Ishikawa (cell line): ENCODE results near the gene SERTAD2.

Experiments used
- CEBPB ChIP-seq: IDR thresholded peaks from 2 replicates; pipeline ENCODE4 v1.6.1; 2012
- EGR1 ChIP-seq: IDR thresholded peaks from 2 replicates; pipeline ENCODE4 v1.6.1; 2012
- EP300 ChIP-seq: IDR thresholded peaks from 2 replicates; pipeline ENCODE4 v1.6.1; 2012; ENCODE audit warnings: borderline replicate concordance
- MAX ChIP-seq: IDR thresholded peaks from 2 replicates; pipeline ENCODE4 v1.6.1; 2012
- RAD21 ChIP-seq: IDR thresholded peaks from 2 replicates; pipeline ENCODE4 v1.6.1; 2012; ENCODE audit warnings: low read depth
- REST ChIP-seq: IDR thresholded peaks from 2 replicates; pipeline ENCODE4 v1.6.1; 2012; ENCODE audit warnings: low read depth, mild to moderate bottlenecking
- TAF1 ChIP-seq: IDR thresholded peaks from 2 replicates; pipeline ENCODE4 v1.6.1; 2012; ENCODE audit warnings: low read depth, mild to moderate bottlenecking
- TCF12 ChIP-seq: IDR thresholded peaks from 2 replicates; pipeline ENCODE4 v1.6.1; 2012; ENCODE audit warnings: low read depth
- TEAD4 ChIP-seq: IDR thresholded peaks from 2 replicates; pipeline ENCODE4 v1.6.1; 2012
- USF1 ChIP-seq: IDR thresholded peaks from 2 replicates; pipeline ENCODE4 v1.6.1; 2012
- YY1 ChIP-seq: IDR thresholded peaks from 2 replicates; pipeline ENCODE4 v1.6.1; 2012; ENCODE audit warnings: low read depth
- ZBTB7A ChIP-seq: IDR thresholded peaks from 2 replicates; pipeline ENCODE4 v1.6.1; 2012; ENCODE audit warnings: low read depth

GRCh38 chr2:64643838-64644457 lies 9.8 kb downstream of the SERTAD2 start:
- no peak for TF ChIP-seq TAF1
- no peak for TF ChIP-seq YY1
- no peak for TF ChIP-seq EP300
- no peak for TF ChIP-seq REST
- no peak; the same call in 1 of the 2 replicates for TF ChIP-seq ZBTB7A
- no peak for TF ChIP-seq MAX
- no peak for TF ChIP-seq RAD21
- no peak for TF ChIP-seq CEBPB
- no peak for TF ChIP-seq TEAD4
- no peak for TF ChIP-seq EGR1
- TF ChIP-seq USF1 = no peak
- no peak for TF ChIP-seq TCF12
